NAMALWA (cell line): ENCODE measurements around the gene SNTG2.
"Not testable (repeated sequence)": the region's sequence is repeated elsewhere in the genome, so short reads cannot be mapped to it uniquely, and the experiment has no call there.

ENCODE experiments used
- DNase-seq: peaks from one replicate; pipeline ENCODE4 v3.0.0-alpha.2; 2015; ENCODE audit warnings: low spot score

The SNTG2 gene

GRCh38 chr2:1099418-1099817 is 148.8 kb downstream of the SNTG2 start:
- no peak for DNase-seq

DNA sequence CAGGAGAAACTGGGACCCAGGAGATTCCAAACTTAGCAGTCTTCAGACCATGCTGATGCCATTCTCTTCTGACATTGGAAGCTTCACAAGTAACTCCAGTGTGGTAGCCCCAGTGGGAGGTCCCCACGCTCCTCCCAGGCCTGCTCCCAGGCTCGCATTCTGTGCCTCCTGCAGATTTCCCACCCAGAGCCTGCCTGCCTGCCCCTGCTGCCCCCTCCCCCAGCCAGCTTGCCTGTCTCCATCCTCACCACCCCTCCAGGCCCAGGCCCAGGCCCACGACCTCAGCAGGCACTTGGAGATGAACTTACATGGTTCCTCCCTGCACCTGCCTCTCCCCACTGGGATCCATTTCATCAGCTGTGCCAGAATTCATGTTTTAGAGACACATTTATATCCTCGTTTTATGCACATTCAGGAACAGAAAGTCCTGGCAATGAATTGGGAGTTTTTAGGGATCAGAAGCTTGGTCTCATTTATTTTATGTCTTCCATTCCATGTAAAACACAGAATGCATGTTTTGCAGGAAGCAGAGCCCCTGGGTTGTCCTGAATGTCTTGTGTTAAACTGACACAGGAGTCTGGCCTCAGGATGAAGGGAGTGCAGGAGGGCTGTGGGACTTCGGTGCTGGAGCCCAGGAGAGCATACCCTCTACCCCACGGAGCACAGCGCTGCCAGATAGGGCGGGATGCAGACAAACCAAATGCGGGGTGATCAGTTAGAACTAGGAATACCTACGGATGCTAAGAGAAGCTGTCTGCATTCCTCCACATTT is 150.5 kb downstream of the SNTG2 start:
- DNase-seq = no peak

- no peak for DNase-seq
Measured at GRCh38 chr2:1101982-1102590, 151.4 kb downstream of the SNTG2 start.

DNA sequence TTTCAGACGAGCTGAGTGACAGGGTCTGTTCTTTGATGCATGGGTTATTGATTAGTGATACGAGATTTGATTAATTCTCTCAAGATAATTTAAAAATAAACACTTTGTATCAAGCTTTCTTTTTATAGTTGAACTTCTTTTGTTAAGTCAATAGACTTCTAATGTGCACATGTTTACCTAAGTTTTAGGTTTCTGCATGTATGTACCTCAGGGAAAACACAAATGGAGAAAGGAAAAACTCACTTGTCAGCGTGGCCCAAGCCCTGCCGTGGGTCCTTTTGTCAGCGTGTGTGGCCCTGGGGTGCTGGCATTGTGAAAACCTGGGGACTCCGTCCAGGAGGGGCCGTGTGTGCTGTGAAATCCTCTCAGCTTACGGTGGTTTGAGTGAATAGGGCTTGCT is 153.7 kb downstream of the SNTG2 start:
- DNase-seq = no peak

DNA sequence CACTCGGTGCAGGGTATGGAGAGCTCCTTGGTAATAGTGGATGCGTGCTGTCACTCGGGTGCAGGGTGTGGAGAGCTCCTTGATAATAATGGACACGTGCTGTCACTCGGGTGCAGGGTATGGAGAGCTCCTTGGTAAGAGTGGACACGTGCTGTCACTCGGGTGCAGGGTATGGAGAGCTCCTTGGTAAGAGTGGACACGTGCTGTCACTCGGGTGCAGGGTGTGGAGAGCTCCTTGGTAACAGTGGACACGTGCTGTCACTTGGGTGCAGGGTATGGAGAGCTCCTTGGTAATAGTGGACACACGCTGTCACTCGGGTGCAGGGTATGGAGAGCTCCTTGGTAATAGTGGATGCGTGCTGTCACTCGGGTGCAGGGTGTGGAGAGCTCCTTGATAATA is 155.7 kb downstream of the SNTG2 start:
- DNase-seq = not testable (repeated sequence)

- no peak for DNase-seq
Measured at GRCh38 chr2:1115843-1116539, 165.3 kb downstream of the SNTG2 start.

- DNase-seq = no peak
Measured at GRCh38 chr2:1117569-1117968, 166.9 kb downstream of the SNTG2 start.

DNA sequence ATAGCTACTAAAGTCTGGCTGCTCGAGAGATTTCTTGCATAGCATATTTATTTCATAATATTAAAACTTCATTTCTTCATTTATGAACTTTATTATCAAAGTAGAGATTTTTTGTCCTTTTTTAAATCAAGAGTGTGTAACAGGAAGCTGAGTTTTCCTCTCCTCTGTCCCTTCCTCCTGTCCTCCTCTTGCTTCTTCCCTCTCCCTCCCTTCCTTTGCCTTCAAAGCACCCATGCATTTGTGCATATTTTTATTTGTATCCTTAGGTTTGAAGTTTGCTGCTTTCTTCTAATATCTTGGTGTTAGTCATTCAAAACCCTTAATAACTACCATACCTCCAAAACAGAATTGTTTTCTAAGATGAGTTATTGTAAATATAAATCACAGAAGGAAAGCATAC is 174.6 kb downstream of the SNTG2 start:
- DNase-seq = no peak

- no peak for DNase-seq
Measured at GRCh38 chr2:1125633-1126370, 175.2 kb downstream of the SNTG2 start.

GRCh38 chr2:1129982-1130381 is 179.3 kb downstream of the SNTG2 start:
- no peak for DNase-seq

DNA sequence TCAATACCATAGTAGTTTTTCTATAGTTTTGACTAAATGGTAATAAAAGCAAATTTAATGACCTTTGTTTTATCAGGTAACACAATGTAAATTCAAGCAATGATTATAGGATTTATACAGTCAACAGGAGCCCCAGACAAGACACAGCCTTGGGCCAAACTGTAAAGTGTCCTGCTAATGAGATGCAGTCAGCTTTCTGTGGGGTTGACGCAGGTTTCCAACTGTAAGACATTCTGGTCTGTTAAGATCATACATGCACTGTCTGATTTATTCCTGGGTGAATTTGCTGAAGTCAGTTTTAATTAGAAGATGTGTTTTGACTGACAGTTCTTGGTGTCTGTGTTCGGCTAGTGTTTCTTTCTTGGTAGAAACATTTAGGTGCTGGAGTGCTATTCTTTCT is 180.3 kb downstream of the SNTG2 start:
- DNase-seq = no peak

DNA sequence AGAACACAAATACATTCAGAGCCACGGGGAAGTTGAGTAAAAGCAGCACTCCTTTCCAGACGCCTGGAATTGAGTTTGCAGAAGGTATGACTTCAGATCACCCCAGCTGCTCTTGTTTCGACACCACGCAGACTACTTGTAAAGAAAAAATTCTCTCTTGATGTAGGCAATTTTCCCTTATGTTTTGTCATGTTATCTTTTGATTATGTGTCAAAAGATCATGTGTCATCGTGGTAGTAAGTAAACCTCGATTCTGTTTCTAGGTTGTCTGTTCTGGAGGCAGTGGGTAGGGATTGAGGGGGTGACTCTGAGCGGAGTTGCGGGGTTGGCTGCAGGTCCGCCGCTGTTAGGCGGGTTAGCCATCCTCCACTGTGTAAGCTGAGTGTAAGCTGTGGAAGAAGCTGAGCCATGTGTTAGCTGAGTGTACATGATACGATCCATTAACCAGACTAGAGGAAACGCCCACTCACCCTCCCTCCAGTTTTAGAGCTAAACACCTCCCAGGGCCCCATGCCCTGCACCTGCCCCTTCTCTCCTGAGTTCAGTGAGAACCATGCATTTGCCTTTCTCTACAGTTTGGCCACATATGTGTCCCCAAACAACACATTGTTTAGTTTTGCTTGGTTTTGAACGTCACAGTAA is 181.8 kb downstream of the SNTG2 start:
- no peak for DNase-seq

- not testable (repeated sequence) for DNase-seq
Measured at GRCh38 chr2:1133896-1134295, 183.2 kb downstream of the SNTG2 start.

- no peak for DNase-seq
Measured at GRCh38 chr2:1134629-1135028, 184.0 kb downstream of the SNTG2 start.

DNA sequence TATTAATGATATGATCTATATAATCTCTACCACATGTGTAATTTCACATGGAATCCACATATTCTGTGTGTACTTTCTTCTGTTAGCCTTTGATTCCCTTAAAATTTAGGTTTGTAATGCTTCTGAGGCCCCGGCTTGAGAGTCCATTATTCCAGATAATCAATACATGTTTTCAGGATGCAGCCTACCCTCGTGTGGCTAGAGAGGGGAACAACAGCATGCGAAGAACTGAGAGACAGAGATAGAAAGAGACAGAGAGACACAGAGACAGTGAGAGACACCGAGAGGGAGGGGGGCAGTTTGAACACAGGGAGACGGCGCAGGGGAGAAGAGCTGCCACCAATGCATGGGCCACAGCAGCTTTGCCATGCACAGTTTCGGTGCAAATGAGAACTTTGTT is 185.4 kb downstream of the SNTG2 start:
- DNase-seq = peak; percentile 11

DNA sequence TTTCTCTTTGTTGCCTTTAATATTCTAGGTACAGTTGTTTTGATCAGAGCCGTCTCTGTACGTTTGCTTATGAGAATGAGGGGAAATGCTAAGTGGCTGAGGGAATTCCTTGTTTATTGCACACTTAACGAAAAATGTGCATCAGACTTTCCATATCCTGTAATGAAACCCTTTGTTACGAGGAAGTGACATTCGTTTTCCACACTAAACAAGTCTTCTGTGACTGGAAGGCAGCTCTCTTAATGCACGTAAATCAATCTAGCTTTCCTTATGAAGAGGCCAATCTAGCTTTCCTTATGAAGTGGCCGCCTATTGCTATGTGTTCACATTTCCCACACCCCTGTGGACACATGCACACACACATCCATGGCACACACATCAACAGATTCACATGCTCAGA is 186.2 kb downstream of the SNTG2 start:
- DNase-seq = no peak

DNA sequence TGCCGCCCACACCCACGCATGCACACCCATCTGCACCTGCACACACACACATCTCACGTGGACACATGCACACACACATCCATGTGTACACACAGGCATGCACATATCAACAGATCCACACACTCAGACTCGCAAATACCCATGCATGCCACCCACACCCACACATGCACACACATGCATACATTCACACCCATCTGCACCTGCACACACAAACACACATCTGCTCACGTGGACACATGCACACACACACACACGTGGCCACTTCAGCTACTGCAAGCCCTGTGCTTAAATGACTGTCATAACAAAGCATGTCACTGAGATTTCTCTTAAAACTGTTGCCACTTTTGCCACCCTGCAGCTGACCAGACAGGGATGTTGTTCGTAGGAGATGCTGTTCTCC is 186.6 kb downstream of the SNTG2 start:
- DNase-seq = no peak

DNA sequence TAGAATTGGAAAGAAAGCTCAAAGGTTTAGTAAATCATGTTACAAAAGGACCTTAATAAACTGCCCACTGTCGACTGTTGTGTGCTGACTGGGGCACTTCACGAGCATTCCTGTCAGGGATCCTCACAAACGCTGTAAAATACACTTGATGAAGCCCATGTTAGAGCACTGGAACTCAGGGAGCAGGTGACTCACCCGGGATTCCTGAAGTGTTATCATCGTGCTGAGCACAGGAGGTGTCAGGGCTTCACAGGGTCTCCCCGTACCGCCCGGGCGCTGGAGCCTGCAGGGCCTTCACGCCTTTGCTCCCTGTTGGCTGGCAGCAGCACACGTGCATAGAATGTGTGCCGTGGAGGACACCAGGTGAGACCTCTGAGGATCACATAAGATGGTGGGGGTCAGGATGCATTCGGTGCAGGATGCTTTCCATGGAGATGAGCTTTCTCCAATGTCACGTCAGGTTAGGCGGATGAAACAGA is 187.3 kb downstream of the SNTG2 start:
- no peak for DNase-seq

GRCh38 chr2:1140389-1141003 is 189.8 kb downstream of the SNTG2 start:
- DNase-seq = peak; percentile 54

GRCh38 chr2:1141079-1141478 is 190.4 kb downstream of the SNTG2 start:
- DNase-seq = no peak

DNA sequence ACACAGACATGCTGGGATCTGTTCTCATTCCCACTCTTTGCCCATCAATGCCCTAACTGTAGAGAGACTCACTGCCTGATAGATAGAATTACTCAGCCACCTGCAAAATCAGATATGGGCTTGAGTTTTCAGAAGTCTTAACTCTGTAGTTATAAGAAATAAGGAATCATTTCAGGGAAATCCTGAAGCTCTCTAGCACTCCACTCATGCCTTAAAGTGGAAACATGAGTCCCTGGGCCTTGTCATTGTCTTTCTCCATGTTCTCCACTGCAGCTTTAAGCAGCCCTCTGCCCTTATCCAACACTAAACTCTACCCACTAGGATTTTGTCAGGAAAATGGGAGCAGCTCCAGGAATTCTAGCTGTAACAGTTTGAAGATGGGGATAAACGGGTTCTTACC is 192.5 kb downstream of the SNTG2 start:
- no peak for DNase-seq
